Uterus (tissue), 2 donors: ENCODE measurements around the gene AVL9.

Experiments used
- CTCF ChIP-seq, 4 experiments: fragments of 200-600 bp in 2 of 4; fragments of 450-650 bp in 2 of 4; sonication (generic) in 2 of 4; IDR thresholded peaks; one replicate each; pipeline ENCODE4 v1.5.1; 2016 to 2019; ENCODE audit warnings: antibody characterized with exemption in 4 of 4, mild to moderate bottlenecking in 2 of 4, moderate library complexity in 1 of 4
- POLR2A ChIP-seq, 2 donors: fragments of 450-650 bp; IDR thresholded peaks; one replicate each; pipeline ENCODE4 v1.6.1; 2016; ENCODE audit warnings: antibody characterized with exemption in 2 of 2, mild to moderate bottlenecking in 1 of 2, moderate library complexity in 1 of 2

- TF ChIP-seq CTCF (IDR thresholded peaks at IDR 0.05) = no peak
- no peak for TF ChIP-seq POLR2A (IDR thresholded peaks at IDR 0.05)
These were observed 42.5 kb downstream of the AVL9 start for GRCh38 chr7:32537760-32538159.
